NT2/D1 (cell line): ENCODE measurements around the gene TLCD1.

ENCODE experiments used
- DNase-seq: peaks from one replicate; pipeline ENCODE4 v3.0.0-alpha.2; 2011; ENCODE audit warnings: low read depth, low spot score
- H3K27me3 ChIP-seq: 2 replicates; pipeline ENCODE4 v1.6.0; 2011; ENCODE audit warnings: mild to moderate bottlenecking; ENCODE audit not compliant: insufficient read length, insufficient read depth
- H3K36me3 ChIP-seq: 2 replicates; pipeline ENCODE4 v1.6.1; 2011; ENCODE audit warnings: mild to moderate bottlenecking, low read length, mixed read lengths; ENCODE audit not compliant: insufficient read depth, insufficient read length
- H3K4me1 ChIP-seq: 2 replicates; pipeline ENCODE4 v1.5.1; 2011; ENCODE audit not compliant: insufficient read depth, insufficient read length
- H3K4me3 ChIP-seq: 2 replicates; pipeline ENCODE4 v1.5.1; 2011; ENCODE audit warnings: low read depth; ENCODE audit not compliant: insufficient read length
- H3K9ac ChIP-seq: 2 replicates; pipeline ENCODE4 v1.6.0; 2011; ENCODE audit warnings: low read depth; ENCODE audit not compliant: insufficient read length
- H3K9me3 ChIP-seq: 2 replicates; pipeline ENCODE4 v1.5.1; 2011; ENCODE audit warnings: mild to moderate bottlenecking, low read length; ENCODE audit not compliant: insufficient read depth
- SUZ12 ChIP-seq: IDR thresholded peaks from 2 replicates; pipeline ENCODE4 v1.6.1; 2011; ENCODE audit not compliant: insufficient read length, insufficient read depth; ENCODE audit errors: extremely low read depth
- YY1 ChIP-seq: IDR thresholded peaks from 2 replicates; pipeline ENCODE4 v1.6.1; 2011; ENCODE audit not compliant: insufficient read length, insufficient read depth
- ZNF274 ChIP-seq: IDR thresholded peaks from 2 replicates; pipeline ENCODE4 v1.6.1; 2011; ENCODE audit warnings: mild to moderate bottlenecking, low read depth, low read length

TLCD1 gene

GRCh38 chr17:28675980-28676379, 50.1 kb downstream of the TLCD1 start:
- H3K36me3 ChIP-seq: peaks cover 81% of the 10 kb centered on the region
- no peak for DNase-seq
- no peak overlapping the region for H3K9ac ChIP-seq
- H3K4me1 ChIP-seq: no peaks in the 10 kb centered on the region
- TF ChIP-seq YY1: no peak
- no peak overlapping the region for H3K4me3 ChIP-seq
- no peaks in the 10 kb centered on the region for H3K27me3 ChIP-seq
- H3K9me3 ChIP-seq: no peaks in the 10 kb centered on the region

- Histone ChIP-seq H3K36me3 (peaks cover 79% of the 10 kb centered on the region), H3K27me3 (no peaks in the 10 kb centered on the region), H3K9ac (no peak overlapping the region), H3K9me3 (no peaks in the 10 kb centered on the region), H3K4me3 (no peak overlapping the region), H3K4me1 (no peaks in the 10 kb centered on the region)
- no peak for DNase-seq
- no peak for TF ChIP-seq YY1
- no peak for TF ChIP-seq ZNF274
- no peak for TF ChIP-seq SUZ12
Observed at GRCh38 chr17:28675490-28675889, 50.5 kb downstream of the TLCD1 start.
